DLD1 (cell line): Measurements from ENCODE around the gene MAPK14.
"Not testable (repeated sequence)": the region's sequence is repeated elsewhere in the genome, so short reads cannot be mapped to it uniquely, and the experiment has no call there.

Source experiments
- in situ Hi-C: cut with HindIII; loops from 2 replicates; pipeline ENCODE4 v1.10.0; 2017; ENCODE audit warnings: low sequenced_read_pairs

MAPK14 gene

GRCh38 chr6:36068012-36068392 is 40.4 kb downstream of the MAPK14 start:
- in situ Hi-C loops = no loop called here

GRCh38 chr6:36068586-36068985 is 41.0 kb downstream of the MAPK14 start:
- in situ Hi-C loops = no loop called here

GRCh38 chr6:36069573-36069972 is 42.0 kb downstream of the MAPK14 start:
- in situ Hi-C loops = no loop called here

- in situ Hi-C loops = no loop called here
These were observed 42.6 kb downstream of the MAPK14 start for GRCh38 chr6:36070252-36070651.

GRCh38 chr6:36071281-36071680 is 43.7 kb downstream of the MAPK14 start:
- in situ Hi-C loops = no loop called here

- in situ Hi-C loops = no loop called here
These were observed 44.1 kb downstream of the MAPK14 start for GRCh38 chr6:36071714-36072113.

GRCh38 chr6:36072681-36073080 is 45.1 kb downstream of the MAPK14 start:
- in situ Hi-C loops = no loop called here

- in situ Hi-C loops = no loop called here
These were observed 46.0 kb downstream of the MAPK14 start for GRCh38 chr6:36073587-36073986.

GRCh38 chr6:36075656-36076055 is 48.0 kb downstream of the MAPK14 start:
- in situ Hi-C loops = no loop called here

- in situ Hi-C loops = no loop called here
These were observed 48.8 kb downstream of the MAPK14 start for GRCh38 chr6:36076178-36077063.

GRCh38 chr6:36078159-36078558 is 50.6 kb downstream of the MAPK14 start:
- in situ Hi-C loops = no loop called here

GRCh38 chr6:36079601-36080000 is 52.0 kb downstream of the MAPK14 start:
- in situ Hi-C loops = no loop called here

- in situ Hi-C loops = no loop called here
These were observed 54.7 kb downstream of the MAPK14 start for GRCh38 chr6:36082318-36082717.

- in situ Hi-C loops = no loop called here
These were observed 55.8 kb downstream of the MAPK14 start for GRCh38 chr6:36083446-36083845.

- in situ Hi-C loops = not testable (repeated sequence)
These were observed 60.6 kb downstream of the MAPK14 start for GRCh38 chr6:36088204-36088603.

GRCh38 chr6:36089048-36089447 is 61.4 kb downstream of the MAPK14 start:
- in situ Hi-C loops = no loop called here

- in situ Hi-C loops = no loop called here
These were observed 66.6 kb downstream of the MAPK14 start for GRCh38 chr6:36094238-36094637.

GRCh38 chr6:36094753-36095496 is 67.3 kb downstream of the MAPK14 start:
- in situ Hi-C loops = no loop called here

- in situ Hi-C loops = no loop called here
These were observed 68.1 kb downstream of the MAPK14 start for GRCh38 chr6:36095497-36096391.

GRCh38 chr6:36098253-36098919 is 70.8 kb downstream of the MAPK14 start:
- in situ Hi-C loops = no loop called here
